HCT116 (cell line): Measurements from ENCODE around the gene LYAR. TPM values are rescaled to one million over a fixed set of nuclear protein-coding genes. Genes with fewer than 3 reads are reported as not detected.

ENCODE experiments used
- ATAC-seq: fragments of 200-7000 bp; cut with Tn5 transposase; 2 replicates; pipeline ENCODE4 v1.9.1; 2020; ENCODE audit warnings: mild to moderate bottlenecking, moderate library complexity
- BruUV-seq: library from RNA; stranded (reverse); fragments of 400-500 nt; replicated peaks from 2 replicates; lab custom pipeline; 2021; lab: Mats Ljungman, UMichigan
- CTCF ChIA-PET: fragments of 300-600 bp; sonication (Branson Sonifier 250); formaldehyde crosslinking; loops from one replicate; lab custom pipeline; 2021; ENCODE audit warnings: antibody characterized with exemption; lab: Charles Lee
- POLR2A ChIA-PET: fragments of 300-600, 350-600 bp; sonication (Branson Sonifier 250); formaldehyde crosslinking; loops from one replicate; lab custom pipeline; 2021; ENCODE audit warnings: antibody characterized with exemption; lab: Charles Lee
- RAD21 ChIA-PET, 2 experiments: fragments of 300-600 bp; sonication (Branson Sonifier 250); formaldehyde crosslinking; loops; one replicate each; lab custom pipeline; 2023; ENCODE audit warnings: low total read pairs in 2 of 2; ENCODE audit not compliant: uncharacterized antibody in 2 of 2, unreplicated experiment in 2 of 2, low non-redundant PET in 1 of 2; lab: Charles Lee
- DNase-seq: peaks from one replicate; pipeline ENCODE4 v3.0.0-alpha.2; 2010; ENCODE audit warnings: low read depth, low spot score
- H2AFZ ChIP-seq: fragments of 200-600 bp; shearing (Covaris generic), sonication (generic); 2 replicates; pipeline ENCODE4 v1.6.1; 2017; ENCODE audit warnings: low read depth, mixed run types, mixed read lengths, antibody characterized with exemption, low read length; ENCODE audit not compliant: poor library complexity, severe bottlenecking
- H3K27ac ChIP-seq: 2 replicates; pipeline ENCODE4 v1.5.1; 2012; ENCODE audit warnings: low read depth, low read length
- H3K27me3 ChIP-seq: fragments of 200-600 bp; sonication (generic); 2 replicates; pipeline ENCODE4 v1.6.1; 2016; ENCODE audit warnings: mixed run types, low read length, mixed read lengths; ENCODE audit not compliant: insufficient read depth
- H3K36me3 ChIP-seq, 2 experiments: fragments of 200-500 bp in 1 of 2; fragments of 200-600 bp in 1 of 2; sonication (Bioruptor generic) in 1 of 2; sonication (generic) in 1 of 2; 2 replicates each; pipeline versions ENCODE4 v1.5.1 to v1.6.1; 2014 to 2016; ENCODE audit warnings: low read length in 2 of 2, inconsistent platforms in 1 of 2, mixed read lengths in 1 of 2, mixed run types in 1 of 2; ENCODE audit not compliant: insufficient read depth in 2 of 2, control insufficient read depth in 1 of 2
- H3K4me1 ChIP-seq, 2 experiments: fragments of 200-600 bp in 1 of 2; sonication (generic) in 1 of 2; 2 replicates each; pipeline versions ENCODE4 v1.5.1 to v1.6.1; 2012 to 2017; ENCODE audit warnings: low read length in 2 of 2, inconsistent platforms in 1 of 2, mild to moderate bottlenecking in 1 of 2, mixed read lengths in 1 of 2, mixed run types in 1 of 2, moderate library complexity in 1 of 2; ENCODE audit not compliant: insufficient read depth in 2 of 2, control insufficient read depth in 1 of 2
- H3K4me2 ChIP-seq: fragments of 200-600 bp; sonication (generic); 2 replicates; pipeline ENCODE4 v1.6.1; 2017; ENCODE audit warnings: mixed run types, low read length, mixed read lengths
- H3K4me3 ChIP-seq, 2 experiments: fragments of 200-600 bp in 1 of 2; sonication (generic) in 1 of 2; replicated peaks in 1 of 2; 2 replicates each; pipeline ENCODE4 v1.5.1; 2011 to 2016; ENCODE audit warnings: low read length in 2 of 2, control low read depth in 1 of 2, low read depth in 1 of 2, mild to moderate bottlenecking in 1 of 2, mixed read lengths in 1 of 2, mixed run types in 1 of 2
- H3K79me2 ChIP-seq: fragments of 200-600 bp; sonication (generic); 2 replicates; pipeline ENCODE4 v1.6.1; 2017; ENCODE audit warnings: mild to moderate bottlenecking, mixed run types, low read length, moderate library complexity, mixed read lengths; ENCODE audit not compliant: insufficient read depth
- H3K9ac ChIP-seq: fragments of 200-600 bp; sonication (generic); 2 replicates; pipeline ENCODE4 v1.6.1; 2016; ENCODE audit warnings: low read length, mixed read lengths
- H3K9me2 ChIP-seq: fragments of 200-600 bp; sonication (generic), shearing (Covaris generic); 2 replicates; pipeline ENCODE4 v1.6.1; 2017; ENCODE audit warnings: mixed run types, mild to moderate bottlenecking, moderate library complexity; ENCODE audit not compliant: insufficient read depth
- H3K9me3 ChIP-seq, 2 experiments: fragments of 200-500 bp in 1 of 2; fragments of 200-600 bp in 1 of 2; sonication (Bioruptor generic) in 1 of 2; sonication (generic) in 1 of 2; 2 replicates each; pipeline ENCODE4 v1.6.1; 2014 to 2017; ENCODE audit warnings: low read length in 2 of 2, mixed read lengths in 2 of 2, inconsistent platforms in 1 of 2, low read depth in 1 of 2, mild to moderate bottlenecking in 1 of 2, mixed run types in 1 of 2, moderate library complexity in 1 of 2; ENCODE audit not compliant: control insufficient read depth in 1 of 2, insufficient read depth in 1 of 2
- H4K20me1 ChIP-seq: fragments of 200-600 bp; sonication (generic), shearing (Covaris generic); 2 replicates; pipeline ENCODE4 v1.6.1; 2017; ENCODE audit warnings: mixed run types, mild to moderate bottlenecking, moderate library complexity; ENCODE audit not compliant: insufficient read depth
- CBX3 ChIP-seq: IDR thresholded peaks from 2 replicates; pipeline ENCODE4 v1.6.1; 2012; ENCODE audit warnings: low read depth
- EGR1 ChIP-seq: IDR thresholded peaks from 2 replicates; pipeline ENCODE4 v1.6.1; 2012; ENCODE audit warnings: low read depth
- ELF1 ChIP-seq: IDR thresholded peaks from 2 replicates; pipeline ENCODE4 v1.6.1; 2012; ENCODE audit warnings: low read depth, borderline replicate concordance
- EZH2 ChIP-seq: fragments of 200-600 bp; sonication (generic); IDR thresholded peaks from 2 replicates; pipeline ENCODE4 v1.6.1; 2017; ENCODE audit warnings: antibody characterized with exemption, mixed run types
- EZH2phosphoT487 ChIP-seq: fragments of 200-600 bp; IDR thresholded peaks from 2 replicates; pipeline ENCODE4 v1.6.1; 2018; ENCODE audit warnings: antibody characterized with exemption, borderline replicate concordance
- POLR2A ChIP-seq: IDR thresholded peaks from 2 replicates; pipeline ENCODE4 v1.7.0; 2011; ENCODE audit warnings: borderline replicate concordance; ENCODE audit not compliant: insufficient read depth, insufficient read length; ENCODE audit errors: extremely low read depth
- POLR2AphosphoS5 ChIP-seq: IDR thresholded peaks from 2 replicates; pipeline ENCODE4 v1.6.1; 2011; ENCODE audit warnings: mild to moderate bottlenecking, low read depth, low read length, moderate library complexity
- RAD21 ChIP-seq: IDR thresholded peaks from 2 replicates; pipeline ENCODE4 v1.6.1; 2012; ENCODE audit warnings: low read depth, mild to moderate bottlenecking
- SIN3A ChIP-seq: IDR thresholded peaks from 2 replicates; pipeline ENCODE4 v1.6.1; 2012; ENCODE audit warnings: low read depth
- SP1 ChIP-seq: IDR thresholded peaks from 2 replicates; pipeline ENCODE4 v1.6.1; 2012; ENCODE audit warnings: low read depth
- TCF7L2 ChIP-seq: IDR thresholded peaks from 2 replicates; pipeline ENCODE4 v1.7.0; 2011; ENCODE audit warnings: borderline replicate concordance, inconsistent platforms; ENCODE audit not compliant: insufficient read depth, insufficient read length; ENCODE audit errors: extremely low read depth
- YY1 ChIP-seq: IDR thresholded peaks from 2 replicates; pipeline ENCODE4 v1.6.1; 2011; ENCODE audit warnings: low read length, low read depth, moderate library complexity, mild to moderate bottlenecking; ENCODE audit not compliant: insufficient replicate concordance; ENCODE audit errors: extremely low read depth
- ZFX ChIP-seq: fragments of 450-650 bp; IDR thresholded peaks from 2 replicates; pipeline ENCODE4 v1.6.1; 2017
- ZNF274 ChIP-seq: fragments of 200-500 bp; sonication (Bioruptor generic); IDR thresholded peaks from 2 replicates; pipeline ENCODE4 v1.6.1; 2014; ENCODE audit warnings: mild to moderate bottlenecking, low read depth, low read length, inconsistent platforms
- intact Hi-C: fragments of 100-400 bp; cut with micrococcal nuclease; formaldehyde crosslinking; loops from 2 replicates; pipeline ENCODE4 v1.10.0; 2022
- total RNA-seq: library from RNA; stranded (reverse); gene quantifications from one replicate; pipeline ENCODE4 v1.2.1, GENCODE V29; 2021; ENCODE audit not compliant: unreplicated experiment
- TF ChIP-seq, protein P1 (sequence below): IDR thresholded peaks from 2 replicates; pipeline ENCODE4 v1.6.1; 2012
- TF ChIP-seq, protein P2 (sequence below), 3 experiments: fragments of 200-600 bp in 1 of 3; sonication (generic) in 1 of 3; IDR thresholded peaks in 2 of 3; conservative IDR thresholded peaks in 1 of 3; 2 replicates each; pipeline ENCODE4 v1.5.1; 2012 to 2017; ENCODE audit warnings: low read depth in 2 of 3, low read length in 2 of 3, antibody characterized with exemption in 1 of 3, borderline replicate concordance in 1 of 3, control low read depth in 1 of 3, mild to moderate bottlenecking in 1 of 3, mixed read lengths in 1 of 3, mixed run types in 1 of 3, moderate library complexity in 1 of 3; ENCODE audit not compliant: insufficient read depth in 1 of 3

The LYAR gene
- total RNA-seq, 1 experiment from 2014 or later = 53.0 TPM

DNA sequence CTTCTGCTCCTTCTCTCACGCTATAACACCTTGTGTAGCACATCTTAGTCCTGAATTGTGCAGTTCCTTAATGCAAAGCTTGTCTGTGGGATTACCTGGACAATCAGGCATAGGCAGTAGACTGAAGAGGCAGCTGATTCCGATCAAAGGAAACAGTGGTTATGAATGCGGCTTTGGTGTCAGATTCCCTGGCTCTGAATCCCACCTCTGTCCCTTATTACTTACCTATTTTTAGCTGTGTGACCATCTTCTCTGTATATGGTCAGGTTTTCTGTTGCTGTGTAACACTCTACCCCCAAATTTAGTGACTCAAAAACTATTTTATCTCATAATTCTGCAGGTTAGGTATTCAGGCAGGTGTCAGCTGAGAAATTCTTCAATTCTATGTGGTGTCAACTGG, 3.3 kb upstream of the LYAR start:
- H3K9ac ChIP-seq = no peak overlapping the region
- no peak overlapping the region for H3K27ac ChIP-seq
- H3K4me3 ChIP-seq = no peak overlapping the region
- ChIA-PET RAD21 (no interaction called here), POLR2A (no interaction called here), CTCF (no interaction called here)
- H3K9me2 ChIP-seq = no peaks in the 10 kb centered on the region
- no peaks in the 10 kb centered on the region for H3K27me3 ChIP-seq
- no peaks in the 10 kb centered on the region for H3K9me3 ChIP-seq
- ATAC-seq (no peak), DNase-seq (no peak)
- BruUV-seq = no TSS peak
- no peak overlapping the region for H2AFZ ChIP-seq
- H3K36me3 ChIP-seq = no peaks in the 10 kb centered on the region; a peak in 1 of 4 replicates
- intact Hi-C loops = no loop called here
- H3K4me1 ChIP-seq = peaks cover 3 to 14% of the 10 kb centered on the region in 2 experiments; a peak in 3 of 4 replicates
- no peak for TF ChIP-seq EGR1
- no peak for TF ChIP-seq YY1
- no peak for TF ChIP-seq RAD21
- no peak for TF ChIP-seq ZNF274
- no peak for TF ChIP-seq CBX3
- no peak for TF ChIP-seq POLR2A
- H3K79me2 ChIP-seq = peaks cover 38% of the 10 kb centered on the region
- no peak overlapping the region for H3K4me2 ChIP-seq
- no peaks in the 10 kb centered on the region for H4K20me1 ChIP-seq

DNA sequence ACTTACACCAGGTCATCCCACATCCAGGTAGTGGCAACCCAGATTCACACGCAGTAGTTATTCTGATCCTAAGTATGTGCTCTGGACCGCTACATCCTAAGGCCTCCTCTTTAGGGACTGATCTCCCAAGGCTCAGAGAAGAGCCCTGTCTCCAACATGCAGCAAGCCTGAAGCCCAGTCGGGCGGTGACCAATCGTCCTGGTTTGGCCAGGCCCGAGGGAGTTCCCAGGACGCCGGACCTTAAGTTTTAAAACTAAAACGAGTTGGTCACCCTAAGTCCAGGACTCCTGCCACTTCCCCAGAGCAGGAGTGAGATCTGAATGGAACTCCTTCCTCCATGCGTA, 385 bp downstream of the LYAR start:
- ChIA-PET CTCF (interaction anchor here (1.2 kb wide), 1 partner anchor 29 kb away, joined by 3 read pairs; no protein-coding TSS in a partner anchor), POLR2A (no interaction called here), RAD21 (no interaction called here)
- DNase-seq = no peak
- intact Hi-C loops = no loop called here
- H3K27me3 ChIP-seq = no peaks in the 10 kb centered on the region
- TF ChIP-seq SIN3A (no peak), ELF1 (no peak), CBX3 (no peak), ZNF274 (no peak), POLR2AphosphoS5 (no peak), YY1 (no peak), ZFX (no peak), RAD21 (no peak), TCF7L2 (no peak), EZH2phosphoT487 (no peak), POLR2A (no peak), SP1 (no peak), EZH2 (no peak)
- TF ChIP-seq, protein P1, sequence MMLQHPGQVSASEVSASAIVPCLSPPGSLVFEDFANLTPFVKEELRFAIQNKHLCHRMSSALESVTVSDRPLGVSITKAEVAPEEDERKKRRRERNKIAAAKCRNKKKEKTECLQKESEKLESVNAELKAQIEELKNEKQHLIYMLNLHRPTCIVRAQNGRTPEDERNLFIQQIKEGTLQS = no peak
- TF ChIP-seq, protein P2, sequence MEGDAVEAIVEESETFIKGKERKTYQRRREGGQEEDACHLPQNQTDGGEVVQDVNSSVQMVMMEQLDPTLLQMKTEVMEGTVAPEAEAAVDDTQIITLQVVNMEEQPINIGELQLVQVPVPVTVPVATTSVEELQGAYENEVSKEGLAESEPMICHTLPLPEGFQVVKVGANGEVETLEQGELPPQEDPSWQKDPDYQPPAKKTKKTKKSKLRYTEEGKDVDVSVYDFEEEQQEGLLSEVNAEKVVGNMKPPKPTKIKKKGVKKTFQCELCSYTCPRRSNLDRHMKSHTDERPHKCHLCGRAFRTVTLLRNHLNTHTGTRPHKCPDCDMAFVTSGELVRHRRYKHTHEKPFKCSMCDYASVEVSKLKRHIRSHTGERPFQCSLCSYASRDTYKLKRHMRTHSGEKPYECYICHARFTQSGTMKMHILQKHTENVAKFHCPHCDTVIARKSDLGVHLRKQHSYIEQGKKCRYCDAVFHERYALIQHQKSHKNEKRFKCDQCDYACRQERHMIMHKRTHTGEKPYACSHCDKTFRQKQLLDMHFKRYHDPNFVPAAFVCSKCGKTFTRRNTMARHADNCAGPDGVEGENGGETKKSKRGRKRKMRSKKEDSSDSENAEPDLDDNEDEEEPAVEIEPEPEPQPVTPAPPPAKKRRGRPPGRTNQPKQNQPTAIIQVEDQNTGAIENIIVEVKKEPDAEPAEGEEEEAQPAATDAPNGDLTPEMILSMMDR (IDR thresholded peaks at IDR 0.05 in 2 of 3, conservative IDR thresholded peaks at IDR 0.05 in 1 of 3; ENCODE audit: borderline replicate concordance in 1 of 3, insufficient read depth in 1 of 3, low read depth in 2 of 3, low read length in 2 of 3) = no peak
- H3K9me2 ChIP-seq = no peaks in the 10 kb centered on the region
- H3K9me3 ChIP-seq = no peaks in the 10 kb centered on the region
- ATAC-seq = peak; percentile 32
- H3K4me3 ChIP-seq = peak overlapping the region; percentile 93 to 99
- H2AFZ ChIP-seq = no peak overlapping the region
- H3K4me2 ChIP-seq = peak overlapping the region; percentile 82
- H3K27ac ChIP-seq = peak overlapping the region; percentile 39
- H4K20me1 ChIP-seq = no peaks in the 10 kb centered on the region
- peaks cover 74% of the 10 kb centered on the region for H3K79me2 ChIP-seq
- H3K36me3 ChIP-seq = peaks cover 7 to 23% of the 10 kb centered on the region in 2 experiments; a peak in 2 of 4 replicates
- BruUV-seq = TSS peak; percentile 64
- peaks cover 3 to 21% of the 10 kb centered on the region in 2 experiments; a peak in 3 of 4 replicates for H3K4me1 ChIP-seq
- H3K9ac ChIP-seq = peak overlapping the region; percentile 95
